GM12878 (cell line): ENCODE results near the gene FETUB. TPM values are rescaled to one million over a fixed set of nuclear protein-coding genes. Genes with fewer than 3 reads are reported as not detected.

ENCODE experiments used
- BACH1 ChIP-seq: fragments of 450-650 bp; IDR thresholded peaks from 2 replicates; pipeline ENCODE4 v1.6.1; 2017; ENCODE audit warnings: mild to moderate bottlenecking, borderline replicate concordance
- CHD1 ChIP-seq: IDR thresholded peaks from 2 replicates; pipeline ENCODE4 v1.6.1; 2012; ENCODE audit warnings: low read depth, low read length, improper control_type of control experiment
- FOXM1 ChIP-seq: IDR thresholded peaks from 2 replicates; pipeline ENCODE4 v1.6.1; 2012; ENCODE audit warnings: low read depth, mild to moderate bottlenecking, inconsistent platforms, low read length, moderate library complexity
- PRDM15 ChIP-seq: fragments of 450-650 bp; formaldehyde crosslinking; IDR thresholded peaks from 2 replicates; pipeline ENCODE4 v1.4.0; 2020; ENCODE audit warnings: mild to moderate bottlenecking, moderate library complexity
- SMAD5 ChIP-seq: IDR thresholded peaks from 2 replicates; pipeline ENCODE4 v1.6.1; 2016; ENCODE audit warnings: antibody characterized with exemption, low read depth
- USF1 ChIP-seq: IDR thresholded peaks from 2 replicates; pipeline ENCODE4 v1.6.1; 2011; ENCODE audit warnings: borderline replicate concordance, low read depth, mild to moderate bottlenecking, moderate library complexity, mixed read lengths, low read length; ENCODE audit not compliant: insufficient read depth; ENCODE audit errors: extremely low read length
- ZBTB40 ChIP-seq: fragments of 450-650 bp; IDR thresholded peaks from 2 replicates; pipeline ENCODE4 v1.6.1; 2016; ENCODE audit warnings: mild to moderate bottlenecking, moderate library complexity, borderline replicate concordance
- polyA plus RNA-seq, 11 experiments: library from polyadenylated mRNA; depleted of rRNA in 4 of 11; unstranded in 6 of 11; stranded (reverse) in 5 of 11; fragments of >200 nt; fragmentation: Nextera tagmentation in 4 of 11; fragmentation: Illumina TruSeq in 1 of 11; extraction: Ambion mirVana in 4 of 11; extraction: Trizol in 1 of 11; gene quantifications; 1 replicate in 1 of 11; 2 replicates in 10 of 11; pipeline versions ENCODE4 v1.2.1 to v1.2.3, GENCODE V29; 2011 to 2016; ENCODE audit warnings: inconsistent platforms in 2 of 11, missing spikeins in 2 of 11, low read depth in 1 of 11
- total RNA-seq, 4 experiments: library from RNA; depleted of rRNA in 3 of 4; stranded (reverse); fragments of >200 nt in 3 of 4; fragmentation: Illumina TruSeq in 1 of 4; extraction: Trizol in 1 of 4; gene quantifications; 2 replicates each; pipeline versions ENCODE4 v1.2.1 to v1.2.3, GENCODE V29; 2013 to 2021

FETUB gene
- total and polyA plus RNA-seq, 10 of the 15 experiments (the other 5 are each of a cell fraction or from before 2014, with no cell fraction given): not detected

GRCh38 chr3:186625600-186626042 is 14.6 kb upstream of the FETUB start (continued):
- TF ChIP-seq ZBTB40 (no peak), PRDM15 (no peak), USF1 (no peak), CHD1 (no peak), SMAD5 (no peak), BACH1 (no peak), FOXM1 (no peak)
